GM19043 (cell line): ENCODE results near the gene RIPOR3.
"Not testable (repeated sequence)": the region's sequence is repeated elsewhere in the genome, so short reads cannot be mapped to it uniquely, and the experiment has no call there.

ENCODE experiments used
- ATAC-seq: cut with Tn5 transposase; IDR thresholded peaks from one replicate; pipeline ENCODE4 v1.9.1; 2021; ENCODE audit warnings: low read depth; ENCODE audit not compliant: unreplicated experiment

The RIPOR3 gene

DNA sequence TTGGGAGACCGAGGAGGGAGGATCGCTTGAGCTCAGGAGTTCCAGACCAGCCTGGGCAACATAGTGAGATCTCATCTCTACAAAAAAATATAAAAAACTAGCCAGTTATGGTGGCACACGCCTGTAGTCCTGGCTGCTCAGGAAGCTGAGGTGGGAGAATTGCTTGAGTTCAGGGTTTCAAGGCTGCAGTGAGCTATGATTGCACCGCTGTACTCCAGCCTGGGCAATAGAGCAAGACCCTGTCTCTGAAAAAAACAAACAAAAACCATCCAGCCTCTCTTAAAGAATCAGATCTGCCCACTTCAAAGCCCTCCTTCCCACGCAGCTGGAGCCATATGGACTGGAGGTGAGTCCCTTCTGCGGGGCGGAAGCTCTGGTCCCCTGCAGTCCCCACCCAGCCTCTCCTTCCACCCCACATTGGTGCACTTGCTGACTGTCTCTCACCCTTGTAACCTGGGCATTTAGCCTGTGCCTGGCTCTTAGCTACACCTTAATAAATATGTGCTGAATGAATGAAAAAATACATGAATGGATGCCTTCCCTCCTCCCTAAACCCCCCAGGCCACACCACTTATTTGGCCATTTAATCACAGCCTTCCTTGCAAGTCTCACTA, 32.9 kb upstream of the RIPOR3 start:
- ATAC-seq: no peak

DNA sequence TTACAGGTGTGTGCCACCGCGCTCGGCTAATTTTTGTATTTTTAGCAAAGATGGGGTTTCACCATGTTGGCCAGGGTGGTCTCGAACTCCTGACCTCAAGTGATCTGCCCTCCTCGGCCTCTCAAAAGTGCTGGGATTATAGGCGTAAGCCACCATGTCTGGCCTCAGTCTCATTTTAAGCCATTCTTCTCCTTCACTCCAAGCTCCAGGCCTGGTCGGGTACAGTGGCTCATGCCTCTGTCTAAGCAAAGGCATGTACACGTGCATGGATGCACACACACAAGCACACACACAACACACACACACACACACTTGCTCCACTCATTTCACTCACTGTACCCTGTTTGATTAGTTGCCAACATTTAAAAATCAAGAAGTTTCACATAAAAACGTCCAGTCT, 32.3 kb upstream of the RIPOR3 start:
- ATAC-seq: no peak

DNA sequence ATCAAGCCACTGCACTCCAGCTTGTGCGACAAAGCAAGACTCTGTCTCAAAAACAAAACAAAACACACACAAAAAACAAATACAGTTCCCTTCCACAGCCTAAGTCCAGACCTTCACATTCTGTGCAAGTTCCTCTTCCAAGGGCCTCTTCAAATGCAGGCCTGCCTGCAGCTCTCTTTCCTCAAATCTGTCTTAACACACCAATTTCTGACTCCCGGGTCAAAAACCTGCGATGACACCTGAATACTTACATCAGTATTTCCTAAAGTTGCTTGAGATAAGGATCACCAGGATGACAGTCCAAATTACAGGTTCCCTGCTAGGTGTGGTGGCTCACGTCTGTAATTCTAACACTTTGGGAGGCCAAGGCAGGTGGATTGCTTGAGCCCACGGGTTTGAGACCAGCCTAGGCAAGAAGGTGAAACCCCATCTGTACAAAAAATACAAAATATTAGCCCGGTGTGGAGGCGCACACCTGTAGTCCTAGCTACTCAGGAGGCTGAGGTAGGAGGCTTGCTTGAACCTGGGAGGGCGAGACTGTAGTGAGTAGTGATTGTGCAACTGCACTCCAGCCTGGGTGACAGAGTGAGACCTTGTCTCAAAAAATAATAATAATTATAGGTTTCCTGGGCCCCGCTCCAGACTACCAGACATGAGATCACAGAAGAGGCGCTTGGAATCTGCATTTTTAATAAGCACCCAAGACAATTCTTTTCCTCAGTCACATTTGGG, 31.2 kb upstream of the RIPOR3 start:
- ATAC-seq: no peak

DNA sequence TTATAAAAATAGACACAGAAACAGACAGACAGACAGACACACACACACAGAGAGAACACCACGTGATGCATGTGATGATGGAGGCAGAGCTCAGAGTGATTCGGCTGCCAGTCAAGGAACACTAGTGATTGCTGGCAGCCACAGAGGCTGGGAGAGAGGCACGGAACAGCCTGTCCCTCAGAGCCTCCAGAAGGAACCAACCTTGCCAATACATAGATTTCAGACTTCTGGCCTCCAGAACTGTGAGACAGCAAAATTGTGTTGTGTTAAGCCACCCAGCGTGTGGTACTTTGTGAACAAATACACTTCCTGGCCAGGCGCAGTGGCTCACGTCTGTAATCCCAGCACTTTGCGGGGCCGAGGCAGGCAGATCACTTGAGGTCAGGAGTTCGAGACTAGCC, 30.5 kb upstream of the RIPOR3 start:
- ATAC-seq: no peak

DNA sequence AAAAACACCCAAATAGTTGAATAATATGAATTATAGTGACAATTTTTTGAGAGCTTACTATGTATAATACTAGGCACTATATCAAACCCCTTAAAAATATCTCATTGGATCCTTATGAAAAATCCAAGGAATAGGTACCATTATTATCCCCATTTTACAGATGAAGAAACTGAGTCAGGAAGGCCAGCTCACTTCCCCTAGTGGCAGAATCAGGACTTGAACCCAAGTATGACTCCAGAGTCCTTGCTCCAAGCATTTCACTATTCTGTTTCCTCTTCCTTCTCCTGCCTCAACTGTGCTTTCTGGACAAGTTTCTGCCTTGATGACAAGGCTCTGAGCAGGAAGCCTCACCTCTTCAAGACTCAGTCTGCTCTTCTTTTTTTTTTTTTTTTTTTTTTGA, 29.2 kb upstream of the RIPOR3 start:
- no peak for ATAC-seq

DNA sequence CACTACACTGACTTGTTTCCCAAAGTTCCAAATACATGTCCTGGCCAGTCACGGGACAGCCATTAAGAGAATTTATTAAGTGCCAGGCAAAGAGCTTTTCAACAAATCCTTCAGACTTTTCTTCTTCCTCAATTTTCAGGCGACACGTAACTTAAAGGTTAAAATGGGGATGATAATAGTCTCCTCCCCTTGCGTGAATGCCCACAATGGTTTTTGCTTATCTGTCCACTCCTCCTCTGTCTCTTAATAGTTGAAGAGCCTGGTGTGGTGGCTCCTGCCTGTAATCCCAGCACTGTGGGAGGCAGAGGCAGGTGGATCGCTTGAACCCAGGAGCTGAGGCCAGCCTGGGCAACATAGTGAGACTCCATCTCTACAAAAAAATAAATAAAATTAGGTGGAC, 28.7 kb upstream of the RIPOR3 start:
- ATAC-seq: no peak

DNA sequence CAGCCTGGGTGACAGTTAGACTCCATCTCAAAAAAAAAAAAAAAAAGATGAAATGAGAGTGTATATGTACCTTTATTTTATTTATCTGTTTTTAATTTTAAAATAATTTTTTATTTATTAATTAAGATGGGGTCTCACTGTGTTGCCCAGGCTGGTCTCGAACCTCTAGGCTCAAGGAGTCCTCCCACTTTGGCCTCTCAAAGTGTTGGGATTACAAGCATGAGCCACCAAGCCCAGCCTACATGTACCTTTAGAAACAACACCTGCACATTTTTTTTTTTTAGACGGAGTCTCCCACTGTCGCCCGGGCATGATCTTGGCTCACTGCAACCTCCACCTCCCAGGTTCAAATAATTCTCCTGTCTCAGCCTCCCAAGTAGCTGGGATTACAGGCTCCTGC, 28.0 kb upstream of the RIPOR3 start:
- ATAC-seq: no peak

DNA sequence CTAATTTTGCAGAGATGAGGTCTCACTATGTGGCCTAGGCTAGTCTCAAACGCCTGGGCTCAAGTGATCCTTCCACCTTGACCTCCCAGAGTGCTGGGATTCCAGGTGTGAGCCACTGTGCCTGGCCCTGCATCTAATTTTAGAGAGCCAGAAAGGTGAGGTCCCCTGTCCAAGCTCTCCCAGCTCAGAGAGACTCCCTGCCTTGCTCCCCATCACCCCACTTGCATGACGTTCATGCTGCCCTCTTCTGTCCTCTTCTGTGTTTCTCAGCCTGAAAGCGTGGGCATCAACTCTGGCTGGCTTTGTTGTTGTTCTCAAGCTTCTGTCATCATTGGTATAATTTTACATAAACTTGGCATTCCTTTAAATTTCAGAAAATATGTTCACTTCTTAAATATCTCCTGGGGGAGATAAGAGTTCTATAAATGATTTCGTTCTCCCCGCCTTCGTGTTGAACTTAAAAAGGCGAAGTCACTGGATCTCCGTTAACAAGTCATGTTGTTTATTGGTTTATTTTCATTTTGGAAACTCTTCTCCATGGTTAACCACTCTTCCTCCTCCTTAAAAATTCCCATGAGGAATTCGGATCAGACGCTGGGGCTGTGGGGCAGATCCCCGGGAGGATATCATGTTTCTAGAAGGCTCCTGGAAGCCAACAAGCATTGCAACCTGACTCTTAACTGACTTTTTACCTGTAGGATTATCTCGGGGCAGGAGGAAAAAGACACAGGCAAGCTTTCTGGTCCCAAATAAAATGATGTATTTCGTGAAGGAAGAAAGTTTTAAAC, 26.8 kb upstream of the RIPOR3 start:
- ATAC-seq: no peak

DNA sequence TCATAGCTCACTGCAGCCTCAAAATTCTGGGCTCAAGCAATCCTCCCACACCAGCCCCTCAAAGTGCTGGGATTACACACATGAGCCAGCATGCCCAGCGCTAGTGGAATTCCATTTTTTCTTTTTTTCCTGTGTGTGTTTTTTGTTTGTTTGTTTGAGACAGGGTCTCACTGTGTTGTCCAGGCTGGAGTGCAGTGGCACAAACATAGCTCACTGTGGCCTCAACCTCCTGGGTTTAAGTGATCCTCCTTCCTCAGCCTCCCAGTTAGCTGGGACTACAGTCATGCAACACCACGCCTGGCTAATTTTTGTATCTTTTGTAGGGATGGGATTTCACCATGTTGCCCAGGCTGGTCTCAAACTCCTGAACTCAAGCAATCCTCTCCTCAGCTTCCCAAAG, 26.0 kb upstream of the RIPOR3 start:
- no peak for ATAC-seq

DNA sequence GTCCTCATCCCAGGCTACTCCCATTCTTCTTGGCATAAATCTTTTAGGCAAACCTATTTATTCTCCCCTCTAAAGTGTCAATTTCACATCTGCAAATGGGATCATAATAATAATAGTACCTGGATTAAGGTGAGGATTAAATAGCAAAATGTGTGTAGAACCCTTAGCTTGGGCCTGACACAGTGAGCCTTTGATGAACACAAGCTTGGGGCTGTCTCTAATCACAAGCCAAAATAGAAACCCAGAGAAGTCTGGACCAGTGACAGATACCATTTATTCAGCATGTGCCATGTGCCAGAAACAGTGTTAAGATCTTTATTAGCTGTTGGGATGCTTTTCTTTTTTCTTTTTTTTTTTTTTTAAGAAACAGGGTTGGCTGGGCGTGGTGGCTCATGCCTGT, 25.2 kb upstream of the RIPOR3 start:
- no peak for ATAC-seq

DNA sequence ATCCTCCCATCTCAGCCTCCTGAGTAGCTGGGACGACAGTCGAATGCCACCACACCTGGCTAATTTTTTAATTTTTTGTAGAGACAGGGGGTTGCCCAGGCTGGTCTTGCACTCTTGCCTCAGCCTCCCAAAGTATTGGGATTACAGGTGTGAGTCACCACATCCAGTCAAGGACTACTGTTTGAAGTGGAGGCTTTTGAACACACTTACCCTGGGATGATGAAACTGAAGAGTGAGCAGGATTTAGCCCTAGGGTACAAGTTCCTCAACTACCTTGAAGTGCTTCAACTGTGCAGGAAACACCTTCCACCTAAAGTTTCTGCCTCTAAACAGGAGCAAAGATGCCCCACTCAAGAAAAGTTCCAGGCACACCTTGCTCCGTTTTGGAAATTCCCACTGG, 24.4 kb upstream of the RIPOR3 start:
- ATAC-seq: no peak

DNA sequence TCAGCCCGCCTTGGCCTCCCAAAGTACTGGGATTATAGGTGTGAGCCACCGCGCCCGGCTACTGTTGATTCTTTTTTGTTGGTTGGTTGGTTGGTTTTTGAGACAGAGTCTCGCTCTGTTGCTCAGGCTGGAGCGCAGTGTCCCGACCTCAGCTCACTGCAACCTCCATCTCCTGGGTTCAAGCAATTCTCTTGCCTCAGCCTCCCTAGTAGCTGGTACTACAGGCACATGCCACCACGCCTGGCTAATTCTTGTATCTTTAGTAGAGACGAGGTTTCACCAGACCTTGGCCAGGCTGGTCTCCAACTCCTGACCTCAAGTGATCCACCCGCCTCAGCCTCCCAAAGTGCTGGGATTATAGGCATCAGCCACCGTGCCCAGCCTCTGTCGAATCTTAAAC, 23.1 kb upstream of the RIPOR3 start:
- not testable (repeated sequence) for ATAC-seq

DNA sequence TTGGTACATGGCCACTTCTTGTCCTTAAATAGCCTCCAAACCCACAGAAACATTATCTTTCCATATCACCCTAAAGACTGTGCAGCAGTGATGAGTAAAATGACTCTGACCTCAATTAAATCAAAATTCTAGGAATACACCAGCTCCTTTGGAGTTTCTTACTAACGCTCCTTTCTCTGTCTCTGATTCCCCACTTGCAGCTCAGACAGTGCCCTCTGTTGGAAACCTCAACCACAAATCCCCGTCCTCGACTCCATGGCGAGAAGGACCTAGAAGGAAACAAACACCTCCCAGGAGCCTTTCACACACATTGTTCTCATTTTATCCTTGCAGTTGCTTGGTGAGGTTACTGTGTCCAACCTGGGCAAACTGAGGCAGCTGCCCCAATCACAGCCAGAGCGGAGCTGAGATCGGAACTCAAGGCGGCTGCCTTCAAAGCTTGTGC, 22.3 kb upstream of the RIPOR3 start:
- no peak for ATAC-seq

DNA sequence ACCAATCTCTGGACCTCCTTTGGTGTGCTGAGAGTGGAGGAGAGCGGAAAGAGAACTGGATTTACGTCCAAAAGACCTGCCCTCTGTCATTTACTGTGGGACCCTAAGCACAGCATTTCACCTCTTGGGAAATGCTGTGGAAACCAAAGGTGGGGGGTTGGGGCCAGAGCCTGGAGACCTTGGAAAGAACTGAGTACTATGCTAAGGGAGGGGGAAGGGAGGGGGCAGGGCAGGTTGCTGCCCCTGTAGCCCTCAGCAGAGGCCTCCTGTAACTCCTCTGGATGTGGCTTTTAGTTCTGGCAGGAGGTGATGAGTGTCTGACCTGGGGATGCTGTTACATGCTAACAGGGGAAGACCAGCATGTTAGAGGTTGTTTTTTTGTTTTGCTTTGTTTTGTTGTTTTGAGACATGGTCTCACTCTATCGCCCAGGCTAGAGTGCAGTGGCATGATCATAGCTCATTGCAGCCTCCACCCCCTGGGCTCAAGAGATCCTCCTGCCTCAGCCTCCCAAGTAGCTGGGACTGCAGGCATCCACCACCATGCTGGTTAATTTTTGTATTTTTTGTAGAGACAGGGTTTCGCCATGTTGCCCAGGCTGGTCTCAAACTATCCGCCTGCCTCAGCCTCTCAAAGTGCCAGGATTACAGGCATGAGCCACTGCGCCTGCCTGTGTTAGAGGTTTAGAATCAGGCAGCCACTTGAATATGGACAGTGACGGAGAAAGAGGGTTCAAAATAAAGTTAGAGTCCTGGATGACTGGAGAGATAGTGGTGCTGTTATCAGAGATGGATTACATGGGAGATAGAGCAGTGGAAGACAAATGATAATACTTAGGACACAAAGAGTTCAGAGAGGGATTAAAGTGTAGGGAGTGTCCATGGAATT, 21.7 kb upstream of the RIPOR3 start:
- no peak for ATAC-seq

DNA sequence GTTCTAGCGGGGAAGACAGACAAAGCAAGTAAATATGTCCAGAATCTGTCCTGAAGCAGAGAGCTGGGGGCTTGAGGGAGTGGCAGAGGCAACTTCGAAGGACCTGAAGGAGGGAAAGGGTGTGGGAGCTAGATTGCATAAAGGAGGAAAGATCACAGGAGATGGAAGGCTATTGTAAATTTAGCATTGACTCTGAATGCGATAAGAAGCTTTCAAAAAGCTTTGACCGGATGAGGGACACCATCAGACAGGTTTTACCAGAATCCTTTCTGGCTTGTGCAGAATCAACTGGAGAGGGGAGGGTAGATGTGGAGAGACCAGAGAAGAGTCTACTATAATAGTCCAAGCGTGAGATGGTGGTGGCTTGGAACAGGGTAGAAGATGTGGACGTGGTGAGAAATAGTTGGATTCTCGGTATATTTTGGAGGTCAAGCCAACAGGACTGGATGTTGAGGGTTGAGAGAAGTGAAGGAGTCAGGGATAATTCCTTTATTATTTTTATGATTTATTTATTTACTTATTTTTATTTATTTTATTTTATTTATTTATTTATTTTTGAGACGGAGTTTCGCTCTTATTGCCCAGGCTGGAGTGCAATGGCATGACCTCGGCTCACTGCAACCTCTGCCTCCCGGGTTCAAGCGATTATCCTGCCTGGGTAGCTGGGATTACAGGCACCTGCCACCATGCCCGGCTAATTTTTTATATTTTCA, 19.9 kb upstream of the RIPOR3 start:
- ATAC-seq: no peak

DNA sequence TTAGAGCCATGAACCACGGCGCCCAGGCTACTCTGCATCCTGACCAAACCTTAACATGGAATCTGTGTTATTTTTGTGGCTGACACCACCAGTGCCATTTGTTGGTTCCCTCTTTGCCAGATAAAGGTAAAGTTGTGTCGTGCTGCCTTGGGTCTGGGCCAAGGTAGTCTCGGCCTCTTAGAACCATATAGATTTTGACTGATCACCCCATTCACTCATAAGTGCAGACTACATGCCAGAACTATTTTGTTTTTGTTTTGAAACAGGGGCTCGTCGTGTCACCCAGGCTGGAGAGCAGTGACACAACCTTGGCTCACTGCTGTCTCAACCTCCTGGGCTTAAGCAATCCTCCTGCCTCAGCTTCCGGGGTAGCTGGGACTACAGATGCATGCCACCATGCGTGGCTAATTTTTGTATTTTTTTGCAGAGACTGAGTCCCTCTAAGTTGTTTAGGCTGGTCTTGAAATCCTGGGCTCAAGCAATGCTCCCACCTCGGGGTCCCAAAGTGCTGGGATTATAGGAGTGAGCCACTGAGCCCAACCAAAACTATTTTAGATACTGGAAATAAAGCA, 19.2 kb upstream of the RIPOR3 start:
- no peak for ATAC-seq

DNA sequence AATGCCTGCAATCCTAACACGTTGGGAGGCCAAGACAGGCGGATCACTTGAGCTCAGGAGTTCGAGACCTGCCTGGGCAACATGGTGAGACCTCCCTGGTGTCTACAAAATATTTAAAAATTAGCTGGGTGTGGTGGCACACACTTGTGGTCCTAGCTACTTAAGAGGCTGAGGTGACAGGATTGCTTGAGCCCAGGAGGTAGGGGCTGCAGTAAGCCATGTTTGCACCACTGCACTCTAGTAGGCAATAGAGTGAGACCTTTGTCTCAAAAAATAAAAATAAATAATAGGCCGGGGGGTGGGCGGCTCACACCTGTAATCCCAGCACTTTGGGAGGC, 18.3 kb upstream of the RIPOR3 start:
- no peak for ATAC-seq

DNA sequence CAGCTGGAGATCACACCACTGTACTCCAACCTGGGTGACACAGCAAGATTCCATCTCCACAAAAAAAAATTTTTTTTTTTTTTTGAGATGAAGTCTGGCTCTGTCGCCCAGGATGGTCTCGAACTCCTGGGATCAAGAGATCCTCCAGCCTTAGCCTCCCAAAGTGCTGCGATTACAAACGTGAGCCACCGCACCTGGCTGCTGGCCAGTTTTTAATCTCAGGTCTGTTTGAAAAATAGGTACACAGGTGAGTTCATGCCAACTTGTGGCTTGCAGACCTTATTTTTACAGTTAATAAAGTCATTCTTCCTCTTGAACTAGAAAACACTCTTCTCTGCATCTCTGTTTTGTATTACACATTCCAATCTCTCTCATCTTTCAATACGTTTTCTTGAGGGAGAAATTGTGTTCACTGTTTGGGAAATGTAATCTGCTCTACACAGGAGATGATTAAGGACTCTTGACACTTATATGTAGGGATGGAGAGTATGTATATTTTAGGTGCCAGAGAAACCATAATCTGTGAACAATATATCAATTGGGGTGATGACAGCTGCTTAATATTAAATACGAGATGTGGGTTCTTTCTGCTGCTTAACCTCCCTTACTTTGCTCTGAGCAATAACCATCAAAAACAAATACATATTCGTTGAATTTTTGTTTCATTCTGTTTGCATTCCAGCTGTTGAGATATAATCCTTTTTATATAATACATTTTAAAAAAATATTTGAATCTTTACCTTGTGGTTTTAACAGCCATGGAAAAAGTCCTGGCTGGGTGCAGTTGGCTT, 17.7 kb upstream of the RIPOR3 start:
- no peak for ATAC-seq

DNA sequence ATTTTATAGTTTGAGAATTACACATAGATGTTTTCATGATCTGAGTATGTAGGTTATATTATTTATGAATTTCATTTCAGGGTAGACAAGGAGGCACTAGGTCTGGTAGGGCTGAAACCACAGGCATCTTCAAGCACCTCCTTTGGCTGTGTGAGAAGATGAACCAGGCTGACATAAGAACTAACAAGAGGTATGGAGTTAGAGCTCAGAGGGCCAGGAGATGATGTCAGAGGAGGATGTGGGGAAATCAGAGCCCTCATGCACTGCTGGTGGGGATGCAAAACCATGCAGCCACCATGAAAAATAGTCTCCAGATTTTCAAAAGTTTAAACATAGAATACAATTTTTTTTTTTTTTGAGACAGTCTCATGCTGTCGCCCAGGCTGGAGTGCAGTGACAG, 13.6 kb upstream of the RIPOR3 start:
- ATAC-seq: no peak
